Lung microvascular endothelial cell (primary cell): ENCODE data around the gene EPHB1. TPM values are rescaled to one million over a fixed set of nuclear protein-coding genes. Genes with fewer than 3 reads are reported as not detected.
A peak's percentile ranks its signal among the peaks of the same experiment; 100 is the strongest.
"Not testable (repeated sequence)": the region's sequence is repeated elsewhere in the genome, so short reads cannot be mapped to it uniquely, and the experiment has no call there.

Experiments
- DNase-seq, 2 donors: peaks; one replicate each; pipeline versions ENCODE4 v3.0.0 to v3.0.0-alpha.2; 2010; ENCODE audit warnings: low read depth in 2 of 2
- total RNA-seq: library from RNA; depleted of rRNA; stranded (reverse); fragments of >200 nt; gene quantifications from 2 replicates; pipeline ENCODE4 v1.2.1, GENCODE V29; 2014

Gene EPHB1
- total RNA-seq, 1 donor from 2014 or later, result 4.2 TPM

GRCh38 chr3:135081856-135082434 is 286.9 kb downstream of the EPHB1 start:
- no peak for DNase-seq

- DNase-seq, result no peak
These were observed 287.6 kb downstream of the EPHB1 start for GRCh38 chr3:135082706-135083105.

- DNase-seq, result no peak
These were observed 288.1 kb downstream of the EPHB1 start for GRCh38 chr3:135083179-135083578.

GRCh38 chr3:135083756-135084155 is 288.7 kb downstream of the EPHB1 start:
- DNase-seq, result no peak

GRCh38 chr3:135084405-135084804 is 289.3 kb downstream of the EPHB1 start:
- no peak for DNase-seq

- no peak for DNase-seq
These were observed 289.9 kb downstream of the EPHB1 start for GRCh38 chr3:135084976-135085375.

GRCh38 chr3:135085652-135086436 is 290.8 kb downstream of the EPHB1 start:
- no peak for DNase-seq

- no peak for DNase-seq
These were observed 292.7 kb downstream of the EPHB1 start for GRCh38 chr3:135087782-135088181.

GRCh38 chr3:135089451-135089850 is 294.4 kb downstream of the EPHB1 start:
- no peak for DNase-seq

GRCh38 chr3:135090020-135090717 is 295.1 kb downstream of the EPHB1 start:
- DNase-seq, result no peak

GRCh38 chr3:135091946-135092345 is 296.9 kb downstream of the EPHB1 start:
- no peak for DNase-seq

GRCh38 chr3:135093121-135093520 is 298.1 kb downstream of the EPHB1 start:
- DNase-seq, result no peak

GRCh38 chr3:135097276-135097946 is 302.4 kb downstream of the EPHB1 start:
- DNase-seq, result no peak

GRCh38 chr3:135099734-135100355 is 304.8 kb downstream of the EPHB1 start:
- no peak for DNase-seq

GRCh38 chr3:135100366-135100765 is 305.3 kb downstream of the EPHB1 start:
- DNase-seq, result no peak

- no peak for DNase-seq
These were observed 308.9 kb downstream of the EPHB1 start for GRCh38 chr3:135103917-135104316.

GRCh38 chr3:135106445-135106844 is 311.4 kb downstream of the EPHB1 start:
- peak; percentile 2 to 3 for DNase-seq

- no peak for DNase-seq
These were observed 312.0 kb downstream of the EPHB1 start for GRCh38 chr3:135107043-135107442.

GRCh38 chr3:135109681-135110080 is 314.6 kb downstream of the EPHB1 start:
- no peak for DNase-seq

GRCh38 chr3:135114551-135114950 is 319.5 kb downstream of the EPHB1 start:
- DNase-seq, result not testable (repeated sequence)

GRCh38 chr3:135117977-135118376 is 322.9 kb downstream of the EPHB1 start:
- no peak for DNase-seq

GRCh38 chr3:135118792-135119191 is 323.7 kb downstream of the EPHB1 start:
- DNase-seq, result no peak
